ENCODE results near the gene TRABD2A. TPM values are rescaled to one million over a fixed set of nuclear protein-coding genes. Genes with fewer than 3 reads are reported as not detected.

Gene TRABD2A
- total and polyA plus RNA-seq, 2 donors from 2014 or later, result 2.1 to 3.4 TPM

- DNase-seq (no peak), FAIRE-seq (no peak)
- Histone ChIP-seq H3K9ac (ENCODE audit: low read length in 3 of 3) (no peak overlapping the region), H3K9me3 (ENCODE audit: control insufficient read depth in 2 of 3, insufficient read depth in 1 of 3, low read length in 3 of 3) (no peaks in the 10 kb centered on the region), H3K4me1 (ENCODE audit: control insufficient read depth in 2 of 3, insufficient read depth in 2 of 3, low read depth in 1 of 3, low read length in 3 of 3) (peaks cover 0 to 4% (median 2%) of the 10 kb centered on the region in 3 donors), H3K36me3 (ENCODE audit: control insufficient read depth in 2 of 3, insufficient read depth in 3 of 3, low read length in 3 of 3) (peaks cover 0 to 7% (median 0%) of the 10 kb centered on the region in 3 donors), H3K27ac (ENCODE audit: low read depth in 2 of 2, low read length in 2 of 2) (no peak overlapping the region), H3K27me3 (ENCODE audit: control insufficient read depth, insufficient read depth, low read length) (no peaks in the 10 kb centered on the region), H3K4me3 (ENCODE audit: low read length in 3 of 3) (no peak overlapping the region)
- intact Hi-C loops (cut with DNase I), result no loop called here
- TF ChIP-seq CTCF (IDR thresholded peaks at IDR 0.05; ENCODE audit: borderline replicate concordance, extremely low read depth, insufficient read depth), result no peak
These were observed 28.2 kb upstream of the TRABD2A start for GRCh38 chr2:84908948-84909713.

GRCh38 chr2:84906900-84907714 lies 26.2 kb upstream of the TRABD2A start:
- Histone ChIP-seq H3K4me1 (ENCODE audit: control insufficient read depth in 2 of 3, insufficient read depth in 2 of 3, low read depth in 1 of 3, low read length in 3 of 3) (peaks cover 0 to 4% (median 2%) of the 10 kb centered on the region in 3 donors), H3K9me3 (ENCODE audit: control insufficient read depth in 2 of 3, insufficient read depth in 1 of 3, low read length in 3 of 3) (no peaks in the 10 kb centered on the region), H3K4me3 (ENCODE audit: low read length in 3 of 3) (peak overlapping the region; percentile 88 to 95 (median 88)), H3K27me3 (ENCODE audit: control insufficient read depth, insufficient read depth, low read length) (no peaks in the 10 kb centered on the region), H3K27ac (ENCODE audit: low read depth in 2 of 2, low read length in 2 of 2) (peak overlapping the region; percentile 79 to 88), H3K9ac (ENCODE audit: low read length in 3 of 3) (peak overlapping the region; percentile 82 to 97 (median 89)), H3K36me3 (ENCODE audit: control insufficient read depth in 2 of 3, insufficient read depth in 3 of 3, low read length in 3 of 3) (peaks cover 0 to 7% (median 0%) of the 10 kb centered on the region in 3 donors)
- DNase-seq (peak; percentile 61 to 92 (median 81)), FAIRE-seq (no peak)
- no peak for TF ChIP-seq CTCF (IDR thresholded peaks at IDR 0.05; ENCODE audit: borderline replicate concordance, extremely low read depth, insufficient read depth)
- intact Hi-C loops (cut with DNase I), result no loop called here

GRCh38 chr2:84906108-84906899 lies 25.4 kb upstream of the TRABD2A start:
- FAIRE-seq (no peak), DNase-seq (peak; percentile 36 to 88 (median 56))
- TF ChIP-seq CTCF (IDR thresholded peaks at IDR 0.05; ENCODE audit: borderline replicate concordance, extremely low read depth, insufficient read depth), result no peak

More at GRCh38 chr2:84906108-84906899, 25.4 kb upstream of the TRABD2A start:
- Histone ChIP-seq H3K27ac (ENCODE audit: low read depth in 2 of 2, low read length in 2 of 2) (peak overlapping the region; percentile 87 to 88), H3K9ac (ENCODE audit: low read length in 3 of 3) (peak overlapping the region; percentile 82 to 97 (median 89)), H3K36me3 (ENCODE audit: control insufficient read depth in 2 of 3, insufficient read depth in 3 of 3, low read length in 3 of 3) (peaks cover 0 to 7% (median 0%) of the 10 kb centered on the region in 3 donors), H3K4me1 (ENCODE audit: control insufficient read depth in 2 of 3, insufficient read depth in 2 of 3, low read depth in 1 of 3, low read length in 3 of 3) (peaks cover 0 to 4% (median 2%) of the 10 kb centered on the region in 3 donors), H3K4me3 (ENCODE audit: low read length in 3 of 3) (peak overlapping the region; percentile 88 to 95 (median 88)), H3K27me3 (ENCODE audit: control insufficient read depth, insufficient read depth, low read length) (no peaks in the 10 kb centered on the region), H3K9me3 (ENCODE audit: control insufficient read depth in 2 of 3, insufficient read depth in 1 of 3, low read length in 3 of 3) (no peaks in the 10 kb centered on the region)
- intact Hi-C loops (cut with DNase I), result no loop called here

Measured in kidney (tissue), 14 donors.